Effector CD4-positive, alpha-beta T cell (primary cell): ENCODE results near the gene OR2T5. TPM values are rescaled to one million over a fixed set of nuclear protein-coding genes. Genes with fewer than 3 reads are reported as not detected.
"Not testable (repeated sequence)": the region's sequence is repeated elsewhere in the genome, so short reads cannot be mapped to it uniquely, and the experiment has no call there.

Experiments used
- DNase-seq: peaks from one replicate; pipeline ENCODE4 v3.0.0-alpha.2; 2020
- total RNA-seq: gene quantifications from one replicate; lab custom pipeline; 2026; lab: John Stamatoyannopoulos, UW

Gene OR2T5
- not detected for total RNA-seq

GRCh38 chr1:248488289-248488688 is at the start of gene OR2T5:
Gene OR2T5 (plus strand): TSS chr1:248488589. CDS start chr1:248488589, 0 bp downstream.
- not testable (repeated sequence) for DNase-seq

DNA sequence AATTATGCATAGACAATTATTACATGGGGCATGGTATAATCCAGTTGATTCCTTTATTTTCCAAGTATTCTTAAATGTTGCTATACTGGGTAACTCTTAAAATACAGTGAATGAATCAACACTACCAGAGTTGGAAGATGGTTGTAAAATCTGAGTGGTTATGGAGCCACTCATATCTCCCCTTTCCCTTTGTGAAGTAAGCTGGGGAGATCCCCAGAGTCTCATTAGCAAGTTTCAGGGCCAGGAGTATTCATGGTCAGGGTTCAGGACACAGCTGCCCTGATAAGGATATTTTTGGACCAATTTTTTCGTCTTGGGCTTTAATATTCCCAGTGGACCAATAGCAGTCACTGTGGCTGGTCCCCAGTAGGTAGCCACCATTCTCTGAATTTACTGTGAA is 49.7 kb upstream of the OR2T5 start:
- not testable (repeated sequence) for DNase-seq

DNA sequence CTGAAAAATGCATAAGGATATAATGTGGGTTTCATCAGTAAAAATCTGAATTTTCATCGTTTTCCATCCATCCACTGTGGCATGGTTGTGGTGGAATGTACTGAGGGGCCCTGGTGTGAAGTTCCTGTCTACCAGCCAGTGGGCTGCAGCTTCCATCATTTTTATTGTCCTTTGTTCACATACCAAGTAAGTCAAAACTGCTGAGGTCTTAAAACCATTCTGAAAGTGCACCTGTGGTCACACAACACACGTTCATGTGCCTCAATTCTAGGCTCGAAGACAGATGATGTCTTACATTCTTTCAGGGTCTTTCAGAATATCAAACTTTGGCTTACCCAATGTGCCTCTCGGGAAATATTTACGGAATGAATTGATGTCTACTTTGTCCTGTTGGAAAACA is 49.1 kb upstream of the OR2T5 start:
- DNase-seq, result not testable (repeated sequence)

- not testable (repeated sequence) for DNase-seq
These were observed 45.7 kb upstream of the OR2T5 start for GRCh38 chr1:248442500-248443277.

DNA sequence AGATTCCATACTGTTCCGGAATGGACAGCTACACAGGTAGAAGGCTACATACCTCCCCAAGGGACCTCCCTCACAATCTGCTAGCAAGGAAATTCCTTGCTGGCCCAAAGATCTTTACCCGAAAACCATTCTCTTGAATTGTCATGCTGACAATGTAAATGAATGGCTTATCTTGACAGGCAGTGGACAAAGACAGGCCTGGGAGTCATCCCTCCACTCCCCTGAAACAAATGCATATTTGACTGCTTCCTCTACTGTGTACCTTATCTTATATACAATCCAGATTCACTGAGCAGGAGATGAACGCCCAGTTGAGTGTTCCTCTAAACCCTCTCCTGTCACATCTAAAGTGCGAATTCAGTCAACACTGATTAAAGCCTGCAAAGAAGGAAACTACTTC is 43.8 kb upstream of the OR2T5 start:
- not testable (repeated sequence) for DNase-seq

DNA sequence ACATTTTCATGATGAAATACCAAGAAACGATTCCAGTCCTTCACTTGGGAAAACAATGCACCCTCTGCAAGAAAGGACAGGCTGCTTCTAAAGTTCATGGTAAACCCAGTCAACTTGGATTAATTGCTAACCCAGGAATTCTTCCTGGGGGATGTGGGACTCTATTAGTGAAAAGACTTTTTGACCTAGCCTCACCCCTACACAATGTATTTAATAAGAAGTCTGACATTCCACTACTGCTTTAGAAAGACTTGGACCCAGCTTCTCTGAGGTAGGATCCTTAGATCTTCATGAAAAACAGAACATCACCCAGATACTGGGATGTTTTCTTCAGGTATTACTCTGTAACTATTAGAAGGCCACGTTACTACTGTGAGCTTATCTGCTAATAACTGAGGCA is 43.0 kb upstream of the OR2T5 start, which contains the start of gene OR2T2:
OR2T2 (plus strand) TSS at position 239 of the 400 bp plus-strand sequence. CDS start 7,161 bp downstream, outside the sequence.
- DNase-seq, result not testable (repeated sequence)

GRCh38 chr1:248448409-248449074 is 39.8 kb upstream of the OR2T5 start:
- not testable (repeated sequence) for DNase-seq

- not testable (repeated sequence) for DNase-seq
These were observed 38.4 kb upstream of the OR2T5 start for GRCh38 chr1:248449821-248450465.

GRCh38 chr1:248450466-248451145 is 37.8 kb upstream of the OR2T5 start:
- DNase-seq, result not testable (repeated sequence)

- not testable (repeated sequence) for DNase-seq
These were observed 34.8 kb upstream of the OR2T5 start for GRCh38 chr1:248453619-248454018.

DNA sequence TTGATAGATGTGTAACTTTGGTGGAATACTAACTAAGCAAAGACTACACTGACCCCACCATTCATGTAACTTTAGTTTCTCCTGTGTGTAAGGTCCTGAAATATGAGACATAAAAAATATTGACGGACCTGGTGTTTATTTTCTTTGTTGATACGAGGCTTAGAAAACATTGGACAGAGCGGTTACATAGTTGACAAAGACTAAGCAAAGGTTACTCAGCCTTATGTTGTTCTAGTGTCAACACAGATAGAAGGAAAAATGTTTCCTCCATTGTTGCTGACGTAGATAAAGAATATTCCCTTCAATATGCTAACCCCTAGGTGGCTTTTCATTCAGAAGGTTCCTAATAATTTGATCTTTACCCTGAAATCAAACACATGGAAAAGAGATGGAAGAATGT is 33.3 kb upstream of the OR2T5 start:
- DNase-seq, result not testable (repeated sequence)

DNA sequence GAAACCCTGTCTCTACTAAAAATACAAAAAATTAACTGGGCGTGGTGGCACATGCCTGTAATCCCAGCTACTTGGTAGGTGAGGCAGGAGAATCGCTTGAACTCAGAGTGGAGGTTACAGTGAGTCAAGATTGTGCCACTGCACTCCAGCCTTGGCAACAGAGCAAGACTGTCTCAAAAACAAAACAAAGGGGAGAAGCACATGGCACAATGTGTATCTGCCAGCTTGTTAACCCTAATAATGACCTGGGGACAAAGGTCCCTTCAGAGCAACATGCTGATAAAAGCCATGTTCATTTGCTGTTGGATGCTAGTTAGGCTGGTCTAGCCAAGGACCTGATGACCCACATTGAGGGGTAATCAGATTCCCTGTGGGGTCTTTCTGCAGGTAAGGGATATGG is 31.8 kb upstream of the OR2T5 start:
- DNase-seq, result not testable (repeated sequence)

DNA sequence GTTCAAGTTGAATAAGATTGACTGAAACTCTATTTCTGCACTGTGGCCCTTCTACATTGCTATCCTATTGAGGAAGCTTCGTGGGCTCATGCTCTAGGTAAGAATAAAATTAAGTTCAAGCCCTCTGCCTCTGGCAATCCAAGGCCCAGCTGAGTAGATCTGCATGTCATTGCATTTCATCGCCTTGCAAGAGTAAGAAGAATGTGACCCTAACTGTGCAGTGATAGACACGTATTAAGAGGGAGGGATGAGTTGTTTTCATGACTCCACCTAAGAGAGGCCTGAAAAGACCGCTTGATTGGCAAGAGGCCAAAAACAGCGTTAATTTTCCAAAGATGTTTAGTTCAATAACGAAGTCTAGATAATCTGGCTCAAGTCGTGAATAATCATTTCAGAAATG is 29.3 kb upstream of the OR2T5 start:
- not testable (repeated sequence) for DNase-seq

- DNase-seq, result no peak
These were observed 17.2 kb upstream of the OR2T5 start for GRCh38 chr1:248471154-248471553.

- DNase-seq, result not testable (repeated sequence)
These were observed 16.3 kb upstream of the OR2T5 start for GRCh38 chr1:248472111-248472510.

DNA sequence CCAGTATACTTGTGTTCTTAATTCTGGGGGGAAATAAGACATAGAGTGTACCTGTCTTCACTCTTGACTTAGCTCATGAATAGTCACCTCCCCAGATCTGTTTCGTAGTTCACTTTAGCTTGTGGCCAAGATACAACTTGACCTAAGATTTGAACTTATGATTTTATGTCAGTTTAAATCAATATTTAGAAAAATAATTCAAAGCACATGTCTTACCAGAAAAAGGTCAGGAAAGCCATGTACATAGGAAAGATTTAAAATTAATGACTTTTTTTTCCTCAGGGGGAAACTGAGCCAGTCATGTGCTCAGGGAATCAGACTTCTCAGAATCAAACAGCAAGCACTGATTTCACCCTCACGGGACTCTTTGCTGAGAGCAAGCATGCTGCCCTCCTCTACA is 15.3 kb upstream of the OR2T5 start, which contains the start of gene OR2T3:
OR2T3 (plus strand) TSS at position 301 of the 400 bp plus-strand sequence; CDS start at position 301, 0 bp downstream.
- DNase-seq, result not testable (repeated sequence)

- not testable (repeated sequence) for DNase-seq
These were observed 12.7 kb upstream of the OR2T5 start for GRCh38 chr1:248475660-248476059.

DNA sequence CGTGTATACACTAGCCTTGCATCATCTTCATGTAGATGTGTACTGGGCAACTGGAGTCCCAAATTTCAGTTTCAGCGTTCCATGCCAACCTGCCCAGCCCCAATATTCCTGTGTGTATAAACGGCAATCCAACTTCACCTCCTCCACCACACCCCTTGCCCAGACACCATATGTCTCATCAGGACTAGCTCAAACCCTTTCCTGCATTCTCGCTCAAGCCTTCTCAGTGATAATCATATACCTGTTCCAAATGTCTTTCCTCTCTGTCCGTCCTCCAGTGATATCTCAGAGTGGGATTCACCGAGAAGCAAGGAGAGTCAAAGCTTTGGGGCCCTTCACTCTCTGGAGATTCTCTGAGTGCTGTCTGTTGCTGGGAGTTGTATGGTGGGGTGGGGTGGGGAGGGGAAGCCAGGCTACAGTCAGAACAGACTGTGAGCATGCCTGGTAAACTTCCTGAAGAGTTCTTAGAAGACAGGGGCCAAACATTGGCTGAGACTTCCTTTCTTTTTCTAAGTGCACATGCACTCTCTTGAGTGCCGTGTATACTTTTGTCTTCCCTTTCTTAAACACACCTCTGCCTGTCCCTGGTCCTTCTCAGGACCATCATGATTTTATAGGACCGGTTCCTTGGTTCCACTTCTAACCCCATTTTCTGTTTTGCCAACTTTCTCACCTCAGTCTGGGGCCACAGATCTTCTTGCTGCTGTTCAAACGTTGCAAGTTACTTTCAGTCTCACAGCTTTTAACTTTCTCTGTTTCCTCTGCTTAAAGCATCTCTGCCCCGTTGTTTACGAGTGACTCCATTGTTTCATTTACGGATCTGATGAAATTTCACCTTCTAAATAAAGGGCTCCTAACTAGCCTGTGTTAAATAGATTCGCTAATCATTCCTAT is 6.5 kb upstream of the OR2T5 start:
- not testable (repeated sequence) for DNase-seq

- DNase-seq, result not testable (repeated sequence)
These were observed 8.3 kb downstream of the OR2T5 start for GRCh38 chr1:248496661-248497060.

DNA sequence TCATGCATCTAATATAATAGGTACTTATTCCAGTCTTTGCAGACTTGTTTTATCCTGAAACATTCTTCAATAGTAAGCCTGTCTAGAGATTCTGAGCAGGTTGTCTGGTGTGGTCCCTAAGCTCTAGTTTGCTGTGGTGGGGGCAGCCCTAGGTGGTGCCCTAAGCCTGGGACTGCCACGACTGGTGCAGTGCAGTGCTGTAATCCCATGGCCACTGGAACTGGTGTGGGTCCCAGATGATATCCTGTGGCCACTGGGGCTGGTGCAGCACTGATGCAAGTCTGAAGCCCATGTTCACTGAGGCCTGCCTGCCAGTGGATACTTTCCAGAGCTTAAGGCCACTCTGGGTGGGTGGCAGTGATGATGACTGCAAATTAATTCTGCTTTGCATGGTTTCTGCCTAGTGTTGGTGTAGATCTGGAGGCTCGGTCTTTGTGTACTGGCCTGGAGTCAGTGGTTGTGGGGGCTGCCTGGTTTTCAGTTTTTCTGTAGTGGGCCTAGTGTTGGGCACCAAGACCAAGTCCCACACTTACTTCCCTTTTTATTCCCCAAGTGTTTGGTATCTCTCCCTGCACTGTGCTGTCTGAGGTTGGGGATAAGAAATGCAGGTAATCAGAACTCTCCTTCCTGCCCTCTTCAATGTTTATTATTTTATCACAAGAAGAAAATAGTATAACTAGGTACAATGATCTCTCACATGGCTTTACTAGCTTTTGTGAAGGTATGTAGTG is 12.1 kb downstream of the OR2T5 start:
- not testable (repeated sequence) for DNase-seq

DNA sequence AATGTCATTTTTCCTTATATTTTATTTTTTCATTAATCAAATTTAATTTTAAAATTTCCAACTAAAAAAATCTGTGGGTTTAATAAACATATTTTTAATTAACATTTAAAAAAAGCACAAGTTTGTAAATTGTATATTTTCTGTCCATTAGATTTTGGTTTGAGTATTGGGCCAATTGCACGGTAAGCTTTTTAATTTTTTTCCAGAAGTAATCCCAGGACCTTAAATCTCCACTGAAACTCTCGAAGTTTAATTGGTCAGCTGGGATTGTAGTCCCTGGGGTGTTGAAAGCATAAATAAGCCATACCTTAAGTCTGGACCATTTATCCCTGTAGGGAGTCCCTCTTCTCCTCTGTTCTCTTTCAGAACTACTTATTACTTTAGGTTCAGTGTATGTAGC is 19.4 kb downstream of the OR2T5 start, which contains the start of gene OR2G6:
OR2G6 (plus strand) TSS at position 301 of the 400 bp plus-strand sequence. CDS start 13,574 bp downstream, outside the sequence.
- not testable (repeated sequence) for DNase-seq
